Gastrocnemius medialis (tissue), 4 donors: ENCODE data around the gene PRSS48. TPM values are rescaled to one million over a fixed set of nuclear protein-coding genes. Genes with fewer than 3 reads are reported as not detected.

ENCODE experiments used
- ATAC-seq, 2 donors: fragments of 150-250 bp; one replicate each; pipeline ENCODE4 v1.9.1; 2016
- DNase-seq, 2 donors: peaks; one replicate each; pipeline ENCODE4 v3.0.0-alpha.2; 2019
- H3K27ac ChIP-seq, 4 donors: fragments of 200-600 bp; sonication (generic); 1 replicate in 1 of 4; 2 replicates in 3 of 4; pipeline ENCODE4 v1.5.1; 2016 to 2018; ENCODE audit warnings: mild to moderate bottlenecking in 2 of 4, moderate library complexity in 1 of 4
- H3K27me3 ChIP-seq, 3 donors: fragments of 200-600 bp; sonication (generic) in 2 of 3; 1 replicate in 1 of 3; 2 replicates in 2 of 3; pipeline versions ENCODE4 v1.5.1 to v1.6.0; 2016 to 2019; ENCODE audit warnings: mild to moderate bottlenecking in 1 of 3, moderate library complexity in 1 of 3
- H3K36me3 ChIP-seq, 2 donors: fragments of 200-600 bp; sonication (generic) in 1 of 2; one replicate each; pipeline ENCODE4 v1.5.1; 2017 to 2018
- H3K4me1 ChIP-seq, 2 donors: fragments of 200-600 bp; sonication (generic) in 1 of 2; one replicate each; pipeline ENCODE4 v1.5.1; 2016 to 2017; ENCODE audit warnings: mild to moderate bottlenecking in 2 of 2
- H3K4me3 ChIP-seq, 4 donors: fragments of 200-600 bp; sonication (generic) in 3 of 4; 1 replicate in 1 of 4; 2 replicates in 3 of 4; pipeline ENCODE4 v1.5.1; 2016 to 2019; ENCODE audit warnings: mild to moderate bottlenecking in 2 of 4
- H3K9me3 ChIP-seq, 3 donors: fragments of 200-600 bp; sonication (generic) in 2 of 3; 1 replicate in 1 of 3; 2 replicates in 2 of 3; pipeline ENCODE4 v1.5.1; 2016 to 2019
- POLR2A ChIP-seq, 2 donors: fragments of 450-650 bp; IDR thresholded peaks; one replicate each; pipeline ENCODE4 v1.6.1; 2017; ENCODE audit warnings: antibody characterized with exemption in 2 of 2, mild to moderate bottlenecking in 2 of 2, moderate library complexity in 2 of 2
- in situ Hi-C, 4 donors: fragments of 200-750 bp; cut with MboI; loops; one replicate each; pipeline versions ENCODE4 v1.15.0 to v1.8.0; 2017; ENCODE audit warnings: low sequenced_read_pairs in 4 of 4
- intact Hi-C: fragments of 100-400 bp; cut with DNase I; formaldehyde crosslinking; loops from one replicate; pipeline ENCODE4 v1.15.1; 2023; ENCODE audit warnings: low total_unique reads
- total RNA-seq, 4 donors: library from RNA; depleted of rRNA; stranded (reverse); fragments of >200 nt; gene quantifications; one replicate each; pipeline versions ENCODE4 v1.1.0 to v1.2.3, GENCODE V29; 2016
- TF ChIP-seq, protein P1 (sequence below), 5 experiments: fragments of 450-650 bp in 3 of 5; fragments of 200-600 bp in 2 of 5; sonication (generic) in 2 of 5; IDR thresholded peaks in 4 of 5; conservative IDR thresholded peaks in 1 of 5; 1 replicate in 4 of 5; 2 replicates in 1 of 5; pipeline ENCODE4 v1.5.1; 2016 to 2019; ENCODE audit warnings: antibody characterized with exemption in 5 of 5, mild to moderate bottlenecking in 3 of 5, moderate library complexity in 3 of 5

PRSS48 gene
- total RNA-seq, 4 donors from 2014 or later = not detected

- in situ Hi-C loops = no loop called here
- no peak for DNase-seq
- ATAC-seq = no peak
- H3K4me1 ChIP-seq = peaks cover 25 to 36% of the 10 kb centered on the region in 2 donors
- H3K27me3 ChIP-seq = no peaks in the 10 kb centered on the region
- no peaks in the 10 kb centered on the region for H3K9me3 ChIP-seq
- TF ChIP-seq, protein P1, sequence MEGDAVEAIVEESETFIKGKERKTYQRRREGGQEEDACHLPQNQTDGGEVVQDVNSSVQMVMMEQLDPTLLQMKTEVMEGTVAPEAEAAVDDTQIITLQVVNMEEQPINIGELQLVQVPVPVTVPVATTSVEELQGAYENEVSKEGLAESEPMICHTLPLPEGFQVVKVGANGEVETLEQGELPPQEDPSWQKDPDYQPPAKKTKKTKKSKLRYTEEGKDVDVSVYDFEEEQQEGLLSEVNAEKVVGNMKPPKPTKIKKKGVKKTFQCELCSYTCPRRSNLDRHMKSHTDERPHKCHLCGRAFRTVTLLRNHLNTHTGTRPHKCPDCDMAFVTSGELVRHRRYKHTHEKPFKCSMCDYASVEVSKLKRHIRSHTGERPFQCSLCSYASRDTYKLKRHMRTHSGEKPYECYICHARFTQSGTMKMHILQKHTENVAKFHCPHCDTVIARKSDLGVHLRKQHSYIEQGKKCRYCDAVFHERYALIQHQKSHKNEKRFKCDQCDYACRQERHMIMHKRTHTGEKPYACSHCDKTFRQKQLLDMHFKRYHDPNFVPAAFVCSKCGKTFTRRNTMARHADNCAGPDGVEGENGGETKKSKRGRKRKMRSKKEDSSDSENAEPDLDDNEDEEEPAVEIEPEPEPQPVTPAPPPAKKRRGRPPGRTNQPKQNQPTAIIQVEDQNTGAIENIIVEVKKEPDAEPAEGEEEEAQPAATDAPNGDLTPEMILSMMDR (IDR thresholded peaks at IDR 0.05 in 4 of 5, conservative IDR thresholded peaks at IDR 0.05 in 1 of 5) = no peak
- TF ChIP-seq POLR2A (IDR thresholded peaks at IDR 0.05) = no peak
- H3K36me3 ChIP-seq = no peaks in the 10 kb centered on the region
- peak overlapping the region; percentile 84 to 94 (median 86) for H3K27ac ChIP-seq
- intact Hi-C loops = loop anchor here (10.0 kb wide), 2 partner anchors 159 to 309 kb away; partner anchors contain the start of gene LRBA
- peak overlapping the region in 3 of 4 donors; percentile 72 to 96 (median 77) for H3K4me3 ChIP-seq
Measured at GRCh38 chr4:151323667-151324066, 46.7 kb downstream of the PRSS48 start.

DNA sequence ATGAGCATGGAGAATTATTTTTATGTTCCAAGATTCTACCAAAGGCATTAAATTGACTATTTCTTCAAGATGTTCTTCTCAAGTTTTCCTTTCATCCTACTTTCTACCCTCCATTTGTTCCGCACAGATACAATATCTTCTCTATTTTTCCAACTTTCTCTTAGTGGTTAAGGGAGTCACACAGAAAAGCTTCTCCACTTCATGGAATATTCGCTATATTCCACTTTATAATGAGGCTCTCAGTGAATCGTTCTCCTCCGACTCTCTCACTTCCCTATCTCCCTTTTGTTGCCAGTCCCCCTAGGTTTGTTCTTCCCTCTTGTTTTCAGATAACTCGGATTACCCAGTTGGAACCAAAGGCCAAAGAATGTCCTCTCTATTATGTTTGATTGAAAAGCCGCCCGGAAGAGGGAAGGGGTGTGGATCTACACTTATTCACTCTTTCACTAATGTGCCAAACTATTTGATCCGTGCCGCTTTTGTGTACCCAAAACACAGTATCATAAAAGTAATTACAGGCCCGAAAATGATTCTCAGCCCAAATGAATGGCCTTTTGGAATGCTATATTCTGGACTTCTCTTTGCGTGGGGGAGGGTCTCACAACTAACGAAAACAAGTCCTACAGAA is 47.3 kb downstream of the PRSS48 start:
- DNase-seq = no peak
- Histone ChIP-seq H3K4me3 (peak overlapping the region; percentile 72 to 96 (median 76)), H3K27me3 (no peaks in the 10 kb centered on the region), H3K4me1 (peaks cover 25 to 36% of the 10 kb centered on the region in 2 donors), H3K27ac (peak overlapping the region; percentile 84 to 94 (median 86)), H3K36me3 (no peaks in the 10 kb centered on the region), H3K9me3 (no peaks in the 10 kb centered on the region)
- in situ Hi-C loops (no loop called here), intact Hi-C loops (loop anchor here (10.0 kb wide), 2 partner anchors 159 to 309 kb away; partner anchors contain the start of gene LRBA)
- no peak for TF ChIP-seq POLR2A (IDR thresholded peaks at IDR 0.05)
- TF ChIP-seq, protein P1 (IDR thresholded peaks at IDR 0.05 in 4 of 5, conservative IDR thresholded peaks at IDR 0.05 in 1 of 5) = no peak
- ATAC-seq = no peak

DNA sequence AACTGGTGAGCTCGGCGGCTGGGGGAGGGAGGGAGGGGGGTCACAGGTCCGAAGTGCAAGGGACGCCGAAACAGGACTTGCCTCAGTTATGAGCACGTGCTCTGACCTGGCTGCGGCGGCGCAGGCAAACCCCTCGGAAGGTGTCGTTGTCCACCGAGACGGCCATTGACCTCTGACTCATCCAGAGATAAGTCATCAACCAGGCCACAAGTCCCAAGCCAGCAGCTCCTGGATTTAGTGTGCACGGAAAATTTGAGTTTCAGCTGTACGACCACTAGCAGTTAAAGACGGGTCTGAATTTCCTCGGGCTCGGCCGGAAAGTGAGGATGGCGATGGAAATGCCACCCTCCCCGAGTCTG is 47.8 kb downstream of the PRSS48 start:
- peak overlapping the region; percentile 72 to 96 (median 76) for H3K4me3 ChIP-seq
- peaks cover 25 to 36% of the 10 kb centered on the region in 2 donors for H3K4me1 ChIP-seq
- peak overlapping the region; percentile 84 to 94 (median 86) for H3K27ac ChIP-seq
- in situ Hi-C loops (no loop called here), intact Hi-C loops (loop anchor here (1.0 to 10.0 kb wide), 3 partner anchors 160 to 310 kb away; partner anchors contain the start of genes LRBA and RPS3A)
- H3K9me3 ChIP-seq = no peaks in the 10 kb centered on the region
- no peaks in the 10 kb centered on the region for H3K27me3 ChIP-seq
- no peaks in the 10 kb centered on the region for H3K36me3 ChIP-seq
- ATAC-seq (peak; percentile 91), DNase-seq (peak; percentile 70 to 84)
- TF ChIP-seq POLR2A (IDR thresholded peaks at IDR 0.05) = no peak
- TF ChIP-seq, protein P1 (IDR thresholded peaks at IDR 0.05 in 4 of 5, conservative IDR thresholded peaks at IDR 0.05 in 1 of 5) = no peak

GRCh38 chr4:151325111-151325948 is 48.4 kb downstream of the PRSS48 start, which contains the start of gene SH3D19:
Gene SH3D19, minus strand, starts transcription at chr4:151325605. Its CDS starts 253 bp downstream, at chr4:151325352.
- intact Hi-C loops = loop anchor here (1.0 to 10.0 kb wide), 3 partner anchors 161 to 311 kb away; partner anchors contain the start of genes LRBA and RPS3A
- in situ Hi-C loops = no loop called here
- ATAC-seq = peak; percentile 68 to 69
- Histone ChIP-seq H3K9me3 (no peaks in the 10 kb centered on the region), H3K4me1 (peaks cover 25 to 34% of the 10 kb centered on the region in 2 donors), H3K27ac (peak within 1 kb of the TSS; percentile 84 to 94 (median 86)), H3K27me3 (no peaks in the 10 kb centered on the region), H3K36me3 (no peaks in the 10 kb centered on the region), H3K4me3 (peak within 1 kb of the TSS; percentile 72 to 96 (median 76))
- peak; percentile 38 to 54 for TF ChIP-seq POLR2A (IDR thresholded peaks at IDR 0.05)
- TF ChIP-seq, protein P1 (IDR thresholded peaks at IDR 0.05 in 4 of 5, conservative IDR thresholded peaks at IDR 0.05 in 1 of 5) = peak in 1 of 5 experiments; percentile 23
- peak; percentile 40 to 51 for DNase-seq
